HG03095 (cell line): Measurements from ENCODE around the gene EID2B.

ENCODE experiments used
- ATAC-seq: cut with Tn5 transposase; IDR thresholded peaks from one replicate; pipeline ENCODE4 v1.9.1; 2021; ENCODE audit warnings: moderate library complexity; ENCODE audit not compliant: unreplicated experiment

EID2B gene

GRCh38 chr19:39500543-39500942 lies 32.1 kb downstream of the EID2B start:
- no peak for ATAC-seq

- no peak for ATAC-seq
These were observed 32.7 kb downstream of the EID2B start for GRCh38 chr19:39499932-39500331.

GRCh38 chr19:39498798-39499642 lies 33.6 kb downstream of the EID2B start, which contains the start of gene DLL3:
DLL3 (plus strand) TSS chr19:39498947; CDS start chr19:39498975, 28 bp downstream.
- no peak for ATAC-seq

GRCh38 chr19:39497996-39498797 lies 34.5 kb downstream of the EID2B start:
- ATAC-seq: no peak

GRCh38 chr19:39497701-39497995 lies 35.0 kb downstream of the EID2B start:
- ATAC-seq: no peak

- no peak for ATAC-seq
These were observed 36.6 kb downstream of the EID2B start for GRCh38 chr19:39496063-39496462.

GRCh38 chr19:39494661-39495060 lies 38.0 kb downstream of the EID2B start:
- ATAC-seq: no peak

- no peak for ATAC-seq
These were observed 39.9 kb downstream of the EID2B start for GRCh38 chr19:39492788-39493187.

GRCh38 chr19:39492225-39492624 lies 40.4 kb downstream of the EID2B start:
- ATAC-seq: no peak

GRCh38 chr19:39489756-39490155 lies 42.9 kb downstream of the EID2B start:
- ATAC-seq: no peak

- no peak for ATAC-seq
These were observed 49.5 kb downstream of the EID2B start for GRCh38 chr19:39483141-39483540.

- no peak for ATAC-seq
These were observed 51.0 kb downstream of the EID2B start for GRCh38 chr19:39481676-39482075.

- ATAC-seq: no peak
These were observed 51.5 kb downstream of the EID2B start for GRCh38 chr19:39481229-39481545.
